ENCODE measurements around the gene OSBPL10.

GRCh38 chr3:31974964-31975363 lies 6.1 kb downstream of the OSBPL10 start:
- TF ChIP-seq CTCF (IDR thresholded peaks at IDR 0.05; ENCODE audit: low read length) (no peak), EZH2 (IDR thresholded peaks at IDR 0.05; ENCODE audit: borderline replicate concordance, low read length) (no peak)

Measured in OCI-LY1 (cell line).